NCI-H2107 treated with DMSO at 0.1 percent for 48 hours (cell line): ENCODE results near the gene PACS2.

Source experiments
- DNase-seq: peaks from one replicate; lab custom pipeline; 2025; ENCODE audit not compliant: unreplicated experiment; lab: John Stamatoyannopoulos, UW

Gene PACS2

DNA sequence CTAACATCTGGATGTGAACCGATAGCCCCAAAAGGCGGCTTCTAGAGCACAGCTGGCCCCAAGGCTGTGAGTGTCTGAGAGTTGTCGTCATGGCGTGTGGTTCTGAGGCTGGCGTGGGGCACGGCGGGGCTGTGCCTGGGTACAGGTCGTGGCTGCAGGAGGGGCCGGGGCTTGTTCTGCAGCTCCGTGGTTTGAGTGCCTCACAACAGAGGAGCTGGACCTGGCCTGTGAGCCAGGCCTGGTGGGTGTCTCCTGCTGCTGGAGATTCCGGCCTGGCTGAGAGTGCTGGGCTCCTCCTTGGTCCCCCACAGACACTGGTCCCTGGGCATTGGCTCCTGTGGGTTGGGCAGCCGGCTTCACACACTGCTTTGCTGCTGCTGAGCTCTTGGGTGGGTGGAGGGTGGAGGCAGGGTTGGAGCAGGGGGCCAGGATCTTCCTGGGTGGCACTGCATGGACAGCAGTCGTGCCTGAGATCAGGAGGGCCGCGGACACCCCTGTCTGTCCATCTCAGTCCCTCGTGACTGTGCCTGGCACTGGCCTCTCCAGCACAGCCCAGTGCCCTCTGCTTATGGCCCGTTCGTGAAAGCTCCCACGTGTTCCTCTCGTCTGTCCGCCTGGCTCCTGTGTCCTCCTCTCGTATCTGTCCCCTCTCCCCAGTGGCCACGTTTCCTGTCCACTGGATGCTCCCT lies 52.0 kb downstream of the PACS2 start:
- DNase-seq = no peak

GRCh38 chr14:105367116-105368031 lies 52.8 kb downstream of the PACS2 start:
- DNase-seq = no peak

DNA sequence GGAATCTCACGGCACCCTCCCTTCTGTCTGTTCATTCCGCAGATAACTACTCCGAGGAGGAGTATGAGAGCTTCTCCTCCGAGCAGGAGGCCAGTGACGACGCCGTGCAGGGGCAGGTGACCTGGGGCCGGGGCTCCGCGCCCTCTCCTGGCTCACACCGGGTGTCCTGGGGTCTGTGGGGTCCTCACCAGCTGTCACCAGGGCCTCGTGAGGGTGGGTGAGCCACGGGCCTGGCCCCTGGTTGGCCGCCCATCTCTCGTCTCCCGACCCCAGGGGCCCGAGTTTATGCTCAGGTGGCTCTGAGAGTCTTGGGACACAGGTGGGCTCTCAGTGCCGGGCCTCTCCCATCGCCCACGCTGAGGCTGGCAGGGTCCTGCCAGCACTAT lies 53.5 kb downstream of the PACS2 start:
- DNase-seq = no peak

GRCh38 chr14:105368426-105368825 lies 53.9 kb downstream of the PACS2 start:
- DNase-seq = no peak

DNA sequence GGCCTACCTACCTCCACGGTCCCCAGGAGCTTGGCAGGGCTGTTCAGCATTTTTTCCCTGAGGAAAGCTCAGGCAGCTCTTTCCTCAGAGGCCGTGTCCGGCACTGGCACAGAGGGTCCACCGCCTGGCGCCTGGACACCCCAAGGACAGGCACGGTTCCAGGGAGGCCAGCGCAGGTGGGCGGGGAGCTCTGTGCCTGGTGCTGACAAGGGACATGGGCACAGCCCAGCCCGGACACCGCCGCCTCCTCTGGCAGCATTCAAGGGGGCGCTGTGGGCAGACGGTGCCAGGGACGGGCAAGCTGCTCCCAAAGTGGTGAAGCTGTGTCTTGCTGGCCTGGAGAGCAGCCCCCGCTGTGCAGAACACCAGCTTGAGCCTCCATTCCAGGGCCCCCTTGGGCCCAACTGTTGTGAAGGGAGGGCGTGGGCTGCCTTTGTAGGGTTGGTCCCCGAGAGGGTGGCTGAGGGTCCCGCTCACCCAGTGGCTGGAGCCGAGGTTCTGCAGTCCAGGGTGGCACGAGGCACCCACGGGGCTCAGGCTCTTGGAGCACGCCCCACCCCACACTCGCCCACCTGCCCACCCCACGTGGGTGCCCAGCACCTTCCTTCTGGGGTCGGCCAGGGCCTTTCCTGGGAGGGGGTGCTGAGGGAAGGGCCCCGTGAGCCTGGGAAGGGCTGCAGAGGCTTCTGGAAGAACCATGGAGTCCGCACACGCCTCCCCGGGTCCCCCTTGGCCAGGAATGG lies 54.5 kb downstream of the PACS2 start:
- DNase-seq = no peak

DNA sequence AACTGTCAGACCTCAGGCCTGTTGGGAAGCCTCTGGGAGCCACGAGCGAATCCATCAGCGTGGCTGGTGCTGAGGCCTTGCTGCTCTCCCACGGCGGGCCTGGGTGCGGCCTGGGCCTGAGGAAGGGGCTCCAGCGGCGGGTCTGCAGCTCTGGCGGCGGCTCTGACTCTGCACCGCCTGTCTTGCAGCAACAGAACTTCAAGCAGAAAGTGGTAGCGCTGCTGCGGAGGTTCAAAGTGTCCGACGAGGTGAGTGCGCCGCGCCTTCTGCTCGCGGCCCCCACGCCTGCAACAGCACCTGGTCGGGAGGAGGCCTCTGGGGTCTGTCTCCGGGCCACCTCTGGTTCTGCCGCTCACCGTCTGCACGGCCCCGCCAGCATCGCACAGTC lies 55.1 kb downstream of the PACS2 start:
- no peak for DNase-seq

DNA sequence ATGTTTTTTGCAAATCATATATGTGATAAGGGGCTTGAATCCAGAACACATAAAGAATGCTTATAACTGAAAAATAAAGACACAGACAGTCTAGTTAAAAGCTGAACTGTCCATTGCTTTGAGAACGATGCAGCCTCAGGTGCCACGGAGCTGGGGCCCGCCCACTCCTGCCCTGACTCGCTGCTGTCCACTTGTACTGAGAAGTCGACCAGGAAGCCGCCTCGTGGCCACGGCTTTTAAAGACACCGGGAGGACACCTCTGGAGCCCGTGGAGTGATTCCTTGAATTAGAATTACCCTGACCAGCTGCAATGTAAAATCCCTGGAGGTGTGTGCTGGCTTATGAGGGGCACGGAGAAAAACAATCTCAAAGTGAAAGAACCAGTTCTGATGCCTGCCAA lies 59.8 kb downstream of the PACS2 start:
- no peak for DNase-seq

- DNase-seq = no peak
These were observed 61.1 kb downstream of the PACS2 start for GRCh38 chr14:105375635-105376057.

DNA sequence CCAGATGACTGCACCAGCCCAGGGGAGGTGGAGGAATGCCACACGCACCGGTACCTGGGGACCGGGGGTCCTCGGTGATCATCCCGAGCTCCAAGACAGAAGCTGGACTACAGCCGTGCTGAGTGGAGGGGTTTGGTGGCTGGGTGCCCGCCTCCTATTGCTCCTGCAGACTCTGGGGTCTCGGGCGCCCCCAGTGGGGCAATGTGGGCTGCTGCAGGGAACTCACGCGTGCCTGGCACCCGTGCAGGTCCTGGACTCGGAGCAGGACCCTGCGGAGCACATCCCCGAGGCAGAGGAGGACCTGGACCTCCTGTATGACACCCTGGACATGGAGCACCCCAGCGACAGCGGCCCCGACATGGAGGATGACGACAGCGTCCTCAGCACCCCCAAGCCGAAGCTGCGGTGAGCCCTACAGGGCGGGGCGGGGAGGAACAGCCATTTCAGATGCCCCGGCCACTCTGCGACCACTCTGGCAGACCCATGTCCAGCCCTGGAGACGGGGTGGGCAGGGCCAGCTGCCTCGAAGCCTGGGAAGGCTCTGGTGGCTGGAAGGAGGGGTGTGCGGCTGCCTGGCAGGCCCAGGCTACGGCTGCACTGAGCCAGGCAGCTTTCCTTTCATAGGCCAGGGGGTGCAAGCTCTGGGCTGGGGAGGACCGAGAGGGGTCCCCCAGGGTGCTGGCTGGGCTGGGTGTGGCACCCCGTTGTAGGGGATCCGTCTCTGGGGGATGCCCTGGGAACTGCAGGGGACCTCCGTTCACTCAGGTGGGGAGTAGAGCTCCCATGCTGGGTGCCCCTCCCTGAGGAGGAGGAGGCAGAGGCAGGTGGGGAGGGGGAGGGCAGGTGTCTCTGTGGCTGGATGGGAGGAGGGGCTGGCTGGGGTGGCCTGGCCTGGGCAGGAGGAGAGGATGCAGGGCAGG lies 62.2 kb downstream of the PACS2 start:
- no peak for DNase-seq

DNA sequence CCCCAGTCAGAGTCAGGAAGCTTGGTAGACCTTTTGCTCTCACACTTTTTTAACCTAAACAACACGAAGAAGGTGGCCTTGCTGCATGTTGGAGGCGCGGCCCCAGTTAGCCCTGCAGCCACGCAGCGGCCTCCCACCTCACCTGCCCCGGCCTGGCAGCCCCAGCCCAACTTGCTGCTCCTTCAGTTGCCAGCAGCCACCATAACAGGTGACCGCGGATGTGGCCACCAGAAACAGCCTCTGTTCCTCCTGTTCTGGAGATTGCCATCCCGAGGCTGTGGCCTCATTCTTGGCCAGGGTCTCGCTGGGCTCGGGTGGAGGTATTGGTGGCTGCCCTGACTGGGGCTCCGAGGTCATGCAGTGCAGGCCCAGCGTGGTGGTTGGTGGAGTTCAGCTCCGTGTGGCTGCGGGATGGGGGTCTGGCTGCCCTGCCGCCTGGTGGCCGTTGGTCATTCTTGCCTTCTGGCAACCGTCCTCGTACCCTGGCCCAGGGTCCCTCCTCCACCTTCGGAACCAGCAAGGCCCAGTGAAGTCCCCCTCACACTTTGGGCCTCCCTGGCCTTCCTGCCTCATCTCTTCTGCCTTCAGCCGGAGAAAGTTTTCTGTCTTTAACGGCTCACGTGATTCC lies 63.1 kb downstream of the PACS2 start:
- DNase-seq = no peak

- DNase-seq = no peak
These were observed 63.7 kb downstream of the PACS2 start for GRCh38 chr14:105378199-105378598.

DNA sequence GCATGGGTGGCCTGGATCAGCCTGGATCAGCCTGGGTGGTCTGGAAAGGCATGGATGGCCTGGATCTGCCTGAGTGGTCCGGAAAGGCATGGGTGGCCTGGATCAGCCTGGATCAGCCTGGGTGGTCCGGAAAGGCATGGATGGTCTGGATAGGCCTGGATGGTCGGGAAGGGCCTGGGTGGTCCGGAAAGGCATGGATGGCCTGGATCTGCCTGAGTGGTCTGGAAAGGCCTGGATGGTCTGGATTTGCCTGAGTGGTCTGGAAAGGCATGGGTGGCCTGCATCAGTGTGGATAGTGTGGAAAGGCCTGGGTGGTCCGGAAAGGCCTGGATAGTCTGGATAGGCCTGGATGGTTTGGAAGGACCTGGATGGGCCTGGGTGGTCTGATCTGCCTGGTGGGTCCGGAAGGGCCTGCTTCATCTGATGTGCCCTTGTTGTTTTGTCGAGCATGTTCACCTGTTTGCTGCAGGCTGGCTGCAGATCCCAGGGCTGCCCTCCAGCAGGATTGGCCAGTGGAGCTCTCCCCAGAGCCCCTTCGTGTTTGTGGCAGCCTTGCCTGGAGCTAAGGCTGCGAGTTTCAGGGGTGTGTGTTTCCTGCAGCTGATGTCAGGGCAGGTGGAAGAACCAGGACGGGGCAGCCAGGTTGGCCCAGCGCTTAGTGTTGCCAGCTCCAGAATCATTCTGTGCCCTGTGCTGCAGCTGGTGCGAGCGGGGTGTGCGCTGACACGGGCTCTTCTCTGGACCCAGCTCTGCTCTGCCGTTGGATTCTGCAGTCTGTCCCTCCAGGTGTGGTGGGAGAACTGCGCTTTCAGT lies 64.5 kb downstream of the PACS2 start:
- DNase-seq = no peak

GRCh38 chr14:105379946-105380345 lies 65.4 kb downstream of the PACS2 start:
- no peak for DNase-seq

DNA sequence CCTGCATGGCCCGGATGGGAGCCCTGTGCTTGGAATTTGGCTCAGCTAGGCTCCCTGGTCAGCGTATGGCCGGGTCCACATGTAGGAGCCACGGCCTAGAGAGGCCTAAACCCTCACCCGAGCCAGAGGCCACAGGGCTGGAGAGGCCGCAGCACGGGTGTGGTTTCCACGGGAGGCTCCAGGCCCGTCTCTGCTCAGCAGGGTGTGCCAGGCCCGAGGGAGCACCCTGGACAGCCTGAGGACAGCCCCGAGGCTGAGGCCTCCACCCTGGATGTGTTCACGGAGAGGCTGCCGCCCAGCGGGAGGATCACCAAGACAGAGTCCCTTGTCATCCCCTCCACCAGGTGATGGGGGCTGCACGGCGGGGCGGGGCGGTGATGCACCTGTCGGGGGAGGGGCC lies 66.2 kb downstream of the PACS2 start:
- no peak for DNase-seq

- DNase-seq = no peak
These were observed 67.1 kb downstream of the PACS2 start for GRCh38 chr14:105381446-105382342.

GRCh38 chr14:105382343-105383082 lies 68.0 kb downstream of the PACS2 start:
- no peak for DNase-seq

GRCh38 chr14:105383083-105383730 lies 68.7 kb downstream of the PACS2 start:
- no peak for DNase-seq
